Psoas muscle (tissue), 8 donors: ENCODE measurements around the gene MYRFL. TPM values are rescaled to one million over a fixed set of nuclear protein-coding genes. Genes with fewer than 3 reads are reported as not detected.

Experiments used
- ATAC-seq, 4 donors: fragments of 200-7000 bp; cut with Tn5 transposase; one replicate each; pipeline ENCODE4 v1.9.1; 2020; ENCODE audit warnings: moderate library complexity in 3 of 4, mild to moderate bottlenecking in 2 of 4
- DNase-seq, 2 donors: peaks; one replicate each; pipeline ENCODE4 v3.0.0-alpha.2; 2020
- H3K27ac ChIP-seq: fragments of 200-600 bp; one replicate; pipeline ENCODE4 v1.8.0; 2022
- H3K27me3 ChIP-seq, 3 donors: fragments of 200-600 bp in 1 of 3; one replicate each; pipeline versions ENCODE4 v1.6.1 to v1.8.0; 2013 to 2022; ENCODE audit warnings: low read length in 2 of 3, mild to moderate bottlenecking in 2 of 3, moderate library complexity in 1 of 3; ENCODE audit not compliant: insufficient read depth in 3 of 3
- H3K36me3 ChIP-seq, 2 donors: fragments of 200-600 bp in 1 of 2; one replicate each; pipeline versions ENCODE4 v1.6.1 to v1.8.0; 2013 to 2022; ENCODE audit warnings: low read depth in 1 of 2, mild to moderate bottlenecking in 1 of 2, moderate library complexity in 1 of 2; ENCODE audit not compliant: insufficient read depth in 1 of 2
- H3K4me1 ChIP-seq: fragments of 200-600 bp; one replicate; pipeline ENCODE4 v1.8.0; 2022
- H3K4me3 ChIP-seq: fragments of 200-600 bp; one replicate; pipeline ENCODE4 v1.8.0; 2022; ENCODE audit warnings: mild to moderate bottlenecking
- H3K9me3 ChIP-seq: fragments of 200-600 bp; one replicate; pipeline ENCODE4 v1.8.0; 2022
- CTCF ChIP-seq: fragments of 200-600 bp; IDR thresholded peaks from one replicate; pipeline ENCODE4 v1.8.0; 2022; ENCODE audit warnings: antibody characterized with exemption
- WGBS, 3 donors: extraction: QIAGEN DNeasy Blood & Tissue Kit; methylation state at CpG; one replicate each; pipeline versions ENCODE4 v1.1.6 to v1.1.7; 2013; 5-methylcytosine and 5-hydroxymethylcytosine counted together
- intact Hi-C, 2 donors: fragments of 100-400 bp; cut with DNase I; formaldehyde crosslinking; loops; one replicate each; pipeline versions ENCODE4 v1.11.0 to v1.14.2; 2022
- polyA plus RNA-seq, 3 donors: library from polyadenylated mRNA; stranded (reverse); fragments of 200-250 nt; gene quantifications; one replicate each; pipeline ENCODE4 v1.2.3, GENCODE V29; 2013
- total RNA-seq, 4 donors: library from RNA; stranded (reverse); fragmentation: NEBNext Ultra II Directional in 2 of 4; extraction: Animal tissue kit (Norgen Biotek cat#: 25700) in 2 of 4; gene quantifications; one replicate each; pipeline versions ENCODE4 v1.2.1 to v1.2.4, GENCODE V29; 2021 to 2023
- donor health status: healthy with polysubstance abuse.
- donor health status: DM: no; HTN: no; CAD: no; lungs with moderate emphysema.
- donor health status: Bipolar disorder and iron deficiency.
- donor health status: healthy.
- donor health status: DM: yes; HTN: yes; CAD: no.
- donor health status: DM: no; HTN: no; CAD: no.
- donor health status: DM: no; HTN: no; CAD: no.
- donor health status: DM: yes; HTN: yes; CAD: no.

The MYRFL gene
- total and polyA plus RNA-seq, 7 donors, result 0.06 to 0.18 (median 0.10) TPM; not detected in 3

GRCh38 chr12:69880571-69880970 lies 55.5 kb downstream of the MYRFL start:
- ATAC-seq (no peak), DNase-seq (no peak)
- Histone ChIP-seq H3K4me1 (peaks cover 3% of the 10 kb centered on the region), H3K36me3 (no peaks in the 10 kb centered on the region), H3K4me3 (no peak overlapping the region), H3K9me3 (no peaks in the 10 kb centered on the region), H3K27ac (no peak overlapping the region), H3K27me3 (no peaks in the 10 kb centered on the region)
- TF ChIP-seq CTCF, result no peak
- WGBS, 3 donors, result 81 to 84% (median 83%) methylated on average over 4 of the region's 4 CpGs
- intact Hi-C loops, result loop anchor here in 1 of 2 donors (2.0 kb wide), 1 partner anchor 696 kb away; no protein-coding TSS in a partner anchor

GRCh38 chr12:69881771-69882170 lies 56.7 kb downstream of the MYRFL start:
- H3K9me3 ChIP-seq, result no peaks in the 10 kb centered on the region
- intact Hi-C loops, result loop anchor here in 1 of 2 donors (2.0 kb wide), 1 partner anchor 695 kb away; no protein-coding TSS in a partner anchor
- ATAC-seq, result no peak
- H3K36me3 ChIP-seq, result no peaks in the 10 kb centered on the region
- DNase-seq, result no peak
- H3K27ac ChIP-seq, result no peak overlapping the region
- WGBS, 3 donors, result 47 to 61% (median 50%) methylated on average over 3 of the region's 3 CpGs
- no peaks in the 10 kb centered on the region for H3K27me3 ChIP-seq
- H3K4me3 ChIP-seq, result no peak overlapping the region
- peaks cover 3% of the 10 kb centered on the region for H3K4me1 ChIP-seq
- no peak for TF ChIP-seq CTCF

- TF ChIP-seq CTCF, result no peak
- intact Hi-C loops, result no loop called here
- Histone ChIP-seq H3K9me3 (no peaks in the 10 kb centered on the region), H3K36me3 (no peaks in the 10 kb centered on the region), H3K27ac (no peak overlapping the region), H3K27me3 (no peaks in the 10 kb centered on the region), H3K4me3 (no peak overlapping the region), H3K4me1 (no peaks in the 10 kb centered on the region)
- DNase-seq (no peak), ATAC-seq (no peak)
- WGBS, 3 donors, result 27 to 33% (median 28%) methylated on average over 2 of the region's 2 CpGs
These were observed 59.4 kb downstream of the MYRFL start for GRCh38 chr12:69884386-69884785.

GRCh38 chr12:69885658-69886057 lies 60.6 kb downstream of the MYRFL start:
- intact Hi-C loops, result no loop called here
- Histone ChIP-seq H3K36me3 (no peaks in the 10 kb centered on the region), H3K4me3 (no peak overlapping the region), H3K27me3 (no peaks in the 10 kb centered on the region), H3K9me3 (no peaks in the 10 kb centered on the region), H3K27ac (no peak overlapping the region), H3K4me1 (no peaks in the 10 kb centered on the region)
- no peak for TF ChIP-seq CTCF
- DNase-seq, result no peak
- no peak for ATAC-seq

- no peak overlapping the region for H3K4me3 ChIP-seq
- DNase-seq (no peak), ATAC-seq (no peak)
- no peak for TF ChIP-seq CTCF
- no peaks in the 10 kb centered on the region for H3K36me3 ChIP-seq
- intact Hi-C loops, result no loop called here
- H3K9me3 ChIP-seq, result no peaks in the 10 kb centered on the region
- H3K27me3 ChIP-seq, result no peaks in the 10 kb centered on the region
- 21 to 48% (median 26%) methylated on average over 5 of the region's 5 CpGs for WGBS, 3 donors
- H3K4me1 ChIP-seq, result no peaks in the 10 kb centered on the region
- no peak overlapping the region for H3K27ac ChIP-seq
These were observed 61.1 kb downstream of the MYRFL start for GRCh38 chr12:69886109-69886508.
